RWPE1 (cell line): ENCODE measurements around the gene SLC25A26.
"Not testable (repeated sequence)": the region's sequence is repeated elsewhere in the genome, so short reads cannot be mapped to it uniquely, and the experiment has no call there.

Source experiments
- CTCF ChIA-PET: fragments of 350-600 bp; sonication (Branson Sonifier 250); formaldehyde crosslinking; extraction: SDS; loops from one replicate; lab custom pipeline; 2021; lab: Yijun Ruan, JAX
- POLR2A ChIA-PET: fragments of 400-600 bp; formaldehyde crosslinking; extraction: SDS; loops from one replicate; lab custom pipeline; 2020; ENCODE audit warnings: antibody characterized with exemption; ENCODE audit not compliant: low non-redundant PET; lab: Yijun Ruan, JAX
- DNase-seq: peaks from one replicate; pipeline ENCODE4 v3.0.0; 2012; ENCODE audit warnings: low spot score
- H3K27ac ChIP-seq: fragments of 450-650 bp; 2 replicates; pipeline ENCODE4 v1.5.1; 2017
- CTCF ChIP-seq: fragments of 450-650 bp; conservative IDR thresholded peaks from 2 replicates; pipeline ENCODE4 v1.5.1; 2017; ENCODE audit warnings: low read depth, mild to moderate bottlenecking

The SLC25A26 gene

GRCh38 chr3:66279168-66279567 is 58.4 kb downstream of the SLC25A26 start:
- DNase-seq: no peak
- TF ChIP-seq CTCF: no peak
- CTCF ChIA-PET: no interaction called here
- POLR2A ChIA-PET: no interaction called here
- H3K27ac ChIP-seq: no peak overlapping the region

- no peak for DNase-seq
- ChIA-PET CTCF (interaction anchor here (0.6 kb wide), 1 partner anchor 127 kb away, joined by 3 read pairs; no protein-coding TSS in a partner anchor), POLR2A (no interaction called here)
- TF ChIP-seq CTCF: no peak
- H3K27ac ChIP-seq: no peak overlapping the region
These were observed 59.5 kb downstream of the SLC25A26 start for GRCh38 chr3:66280304-66280703.

- H3K27ac ChIP-seq, DNase-seq, POLR2A ChIA-PET, CTCF ChIA-PET: not testable (repeated sequence)
These were observed 71.1 kb downstream of the SLC25A26 start for GRCh38 chr3:66291922-66292321.

- ChIA-PET CTCF (interaction anchor here (0.6 kb wide), 2 partner anchors 131 to 953 kb away, joined by 3 to 7 read pairs; no protein-coding TSS in a partner anchor), POLR2A (no interaction called here)
- no peak for TF ChIP-seq CTCF
- H3K27ac ChIP-seq: no peak overlapping the region
- DNase-seq: no peak
These were observed 76.6 kb downstream of the SLC25A26 start for GRCh38 chr3:66297260-66297873.

GRCh38 chr3:66297900-66298299 is 77.1 kb downstream of the SLC25A26 start:
- ChIA-PET CTCF (no interaction called here), POLR2A (no interaction called here)
- H3K27ac ChIP-seq: no peak overlapping the region
- DNase-seq: peak; percentile 4
- no peak for TF ChIP-seq CTCF

- POLR2A ChIA-PET: no interaction called here
- CTCF ChIA-PET: no interaction called here
- DNase-seq: no peak
- no peak overlapping the region for H3K27ac ChIP-seq
- no peak for TF ChIP-seq CTCF
These were observed 77.8 kb downstream of the SLC25A26 start for GRCh38 chr3:66298591-66298990.

- POLR2A ChIA-PET, H3K27ac ChIP-seq, DNase-seq, CTCF ChIA-PET: not testable (repeated sequence)
These were observed 78.3 kb downstream of the SLC25A26 start for GRCh38 chr3:66299085-66299484.

GRCh38 chr3:66299891-66300290 is 79.1 kb downstream of the SLC25A26 start:
- DNase-seq: no peak
- POLR2A ChIA-PET: no interaction called here
- CTCF ChIA-PET: no interaction called here
- TF ChIP-seq CTCF: no peak
- no peak overlapping the region for H3K27ac ChIP-seq
